ENCODE results near the gene TCP1. TPM values are rescaled to one million over a fixed set of nuclear protein-coding genes. Genes with fewer than 3 reads are reported as not detected.

TCP1 gene
- total RNA-seq, 1 donor from 2014 or later = 167 TPM

DNA sequence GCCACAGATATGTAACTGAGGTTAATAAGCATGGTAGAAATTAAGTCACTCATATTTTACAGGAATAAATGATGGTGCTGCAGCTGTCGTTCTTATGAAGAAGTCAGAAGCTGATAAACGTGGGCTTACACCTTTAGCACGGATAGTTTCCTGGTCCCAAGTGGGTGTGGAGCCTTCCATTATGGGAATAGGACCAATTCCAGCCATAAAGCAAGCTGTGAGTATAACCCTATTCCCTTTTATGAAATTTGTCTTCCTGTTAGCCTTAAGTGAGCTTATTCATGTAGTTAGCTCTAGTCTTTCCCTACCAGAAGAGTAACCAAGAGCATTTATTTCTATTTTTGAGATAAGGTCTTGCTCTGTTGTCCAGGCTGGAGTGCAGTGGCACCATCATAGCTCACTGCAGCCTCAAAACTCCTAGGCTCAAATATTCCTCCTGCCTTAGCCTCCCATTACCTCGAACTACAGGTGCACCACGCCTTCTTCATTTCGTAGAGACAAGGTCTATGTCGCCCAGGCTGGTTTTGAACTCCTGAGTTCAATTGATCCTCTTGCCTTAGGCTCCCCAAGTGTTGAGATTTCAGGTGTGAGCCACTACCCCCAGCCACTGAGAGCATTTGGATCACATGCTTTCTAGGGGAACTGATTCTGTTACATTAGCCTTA is 12.0 kb downstream of the TCP1 start:
- TF ChIP-seq, protein P1, sequence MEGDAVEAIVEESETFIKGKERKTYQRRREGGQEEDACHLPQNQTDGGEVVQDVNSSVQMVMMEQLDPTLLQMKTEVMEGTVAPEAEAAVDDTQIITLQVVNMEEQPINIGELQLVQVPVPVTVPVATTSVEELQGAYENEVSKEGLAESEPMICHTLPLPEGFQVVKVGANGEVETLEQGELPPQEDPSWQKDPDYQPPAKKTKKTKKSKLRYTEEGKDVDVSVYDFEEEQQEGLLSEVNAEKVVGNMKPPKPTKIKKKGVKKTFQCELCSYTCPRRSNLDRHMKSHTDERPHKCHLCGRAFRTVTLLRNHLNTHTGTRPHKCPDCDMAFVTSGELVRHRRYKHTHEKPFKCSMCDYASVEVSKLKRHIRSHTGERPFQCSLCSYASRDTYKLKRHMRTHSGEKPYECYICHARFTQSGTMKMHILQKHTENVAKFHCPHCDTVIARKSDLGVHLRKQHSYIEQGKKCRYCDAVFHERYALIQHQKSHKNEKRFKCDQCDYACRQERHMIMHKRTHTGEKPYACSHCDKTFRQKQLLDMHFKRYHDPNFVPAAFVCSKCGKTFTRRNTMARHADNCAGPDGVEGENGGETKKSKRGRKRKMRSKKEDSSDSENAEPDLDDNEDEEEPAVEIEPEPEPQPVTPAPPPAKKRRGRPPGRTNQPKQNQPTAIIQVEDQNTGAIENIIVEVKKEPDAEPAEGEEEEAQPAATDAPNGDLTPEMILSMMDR (IDR thresholded peaks at IDR 0.05) = no peak
- H3K4me1 Mint-ChIP-seq (ENCODE audit: unreplicated experiment) = no peaks in the 10 kb centered on the region
- peaks cover 48% of the 10 kb centered on the region for H3K36me3 Mint-ChIP-seq (ENCODE audit: unreplicated experiment)
- H3K27ac Mint-ChIP-seq (ENCODE audit: unreplicated experiment) = no peak overlapping the region
- no peak overlapping the region for H3K4me3 Mint-ChIP-seq (ENCODE audit: unreplicated experiment)
- H3K27me3 Mint-ChIP-seq (ENCODE audit: unreplicated experiment) = no peaks in the 10 kb centered on the region
- no peak for DNase-seq (ENCODE audit: extremely low spot score, unreplicated experiment)
- no peaks in the 10 kb centered on the region for H3K9me3 Mint-ChIP-seq (ENCODE audit: unreplicated experiment)

DNA sequence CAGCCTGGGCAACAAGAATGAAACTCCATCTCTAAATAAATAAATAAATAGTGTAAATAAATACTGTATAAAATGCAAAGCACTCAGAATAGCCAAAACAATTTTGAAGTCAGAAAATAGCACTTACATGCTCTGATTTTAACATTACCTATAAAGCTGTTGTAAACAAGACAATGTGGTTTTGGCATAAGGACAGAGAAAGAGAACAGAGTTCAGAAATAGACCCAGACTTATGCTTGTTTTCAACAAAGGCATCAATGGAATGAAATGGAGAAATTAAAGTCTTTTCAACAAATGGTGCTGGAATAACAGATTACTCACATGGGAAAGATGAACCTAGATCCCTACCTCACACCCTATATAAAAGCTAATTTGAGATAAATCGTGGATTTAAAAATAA is 17.2 kb downstream of the TCP1 start:
- H3K4me1 Mint-ChIP-seq (ENCODE audit: unreplicated experiment) = no peaks in the 10 kb centered on the region
- H3K27ac Mint-ChIP-seq (ENCODE audit: unreplicated experiment) = no peak overlapping the region
- H3K27me3 Mint-ChIP-seq (ENCODE audit: unreplicated experiment) = no peaks in the 10 kb centered on the region
- TF ChIP-seq, protein P1 (IDR thresholded peaks at IDR 0.05) = no peak
- no peak for DNase-seq (ENCODE audit: extremely low spot score, unreplicated experiment)
- no peak overlapping the region for H3K4me3 Mint-ChIP-seq (ENCODE audit: unreplicated experiment)
- H3K36me3 Mint-ChIP-seq (ENCODE audit: unreplicated experiment) = peaks cover 33% of the 10 kb centered on the region
- no peaks in the 10 kb centered on the region for H3K9me3 Mint-ChIP-seq (ENCODE audit: unreplicated experiment)

DNA sequence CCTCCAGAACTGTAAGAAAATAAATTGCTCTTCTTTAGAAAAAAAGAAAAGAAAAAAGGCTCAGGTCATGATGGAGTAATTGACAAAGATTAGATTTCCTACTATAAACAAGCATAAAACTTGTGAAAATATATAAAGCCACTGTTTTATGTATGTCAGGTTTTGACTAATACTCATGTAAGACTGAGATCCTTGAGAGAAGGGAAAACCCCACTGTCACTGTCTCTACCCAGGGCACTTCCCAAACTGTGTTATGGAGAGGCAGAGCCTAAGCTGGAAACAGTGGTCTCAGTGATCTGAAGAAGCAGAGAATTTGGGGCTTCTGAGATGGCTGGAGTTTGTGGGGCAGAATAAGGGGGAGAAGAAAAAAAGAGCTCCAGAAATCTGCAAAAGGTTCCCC is 19.9 kb downstream of the TCP1 start:
- no peak for DNase-seq (ENCODE audit: extremely low spot score, unreplicated experiment)
- Mint-ChIP-seq H3K4me1 (ENCODE audit: unreplicated experiment) (no peaks in the 10 kb centered on the region), H3K36me3 (ENCODE audit: unreplicated experiment) (peaks cover 26% of the 10 kb centered on the region), H3K27ac (ENCODE audit: unreplicated experiment) (no peak overlapping the region), H3K4me3 (ENCODE audit: unreplicated experiment) (no peak overlapping the region), H3K9me3 (ENCODE audit: unreplicated experiment) (no peaks in the 10 kb centered on the region), H3K27me3 (ENCODE audit: unreplicated experiment) (no peaks in the 10 kb centered on the region)
- TF ChIP-seq, protein P1 (IDR thresholded peaks at IDR 0.05) = no peak

DNA sequence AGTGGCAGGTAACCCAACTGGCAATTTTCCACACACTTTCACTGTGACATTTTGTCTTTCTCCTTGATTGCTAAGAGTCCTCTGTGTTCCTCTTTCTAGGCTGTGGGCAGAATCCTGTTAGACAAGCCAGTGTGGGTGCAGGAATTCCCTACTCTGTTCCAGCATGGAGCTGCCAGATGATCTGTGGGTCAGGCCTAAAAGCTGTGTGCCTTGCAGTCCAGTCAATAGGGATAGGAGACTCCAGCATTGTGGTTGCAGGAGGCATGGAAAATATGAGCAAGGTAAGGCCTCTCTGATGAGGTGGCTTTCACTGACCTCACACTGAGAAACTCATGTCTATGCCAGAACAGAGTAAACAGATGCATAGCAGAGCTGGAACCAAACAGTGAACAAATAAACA is 22.5 kb downstream of the TCP1 start:
- Mint-ChIP-seq H3K27me3 (ENCODE audit: unreplicated experiment) (no peaks in the 10 kb centered on the region), H3K27ac (ENCODE audit: unreplicated experiment) (no peak overlapping the region), H3K36me3 (ENCODE audit: unreplicated experiment) (peaks cover 26% of the 10 kb centered on the region), H3K4me1 (ENCODE audit: unreplicated experiment) (peaks cover 7% of the 10 kb centered on the region), H3K9me3 (ENCODE audit: unreplicated experiment) (no peaks in the 10 kb centered on the region), H3K4me3 (ENCODE audit: unreplicated experiment) (no peak overlapping the region)
- DNase-seq (ENCODE audit: extremely low spot score, unreplicated experiment) = no peak
- TF ChIP-seq, protein P1 (IDR thresholded peaks at IDR 0.05) = no peak

DNA sequence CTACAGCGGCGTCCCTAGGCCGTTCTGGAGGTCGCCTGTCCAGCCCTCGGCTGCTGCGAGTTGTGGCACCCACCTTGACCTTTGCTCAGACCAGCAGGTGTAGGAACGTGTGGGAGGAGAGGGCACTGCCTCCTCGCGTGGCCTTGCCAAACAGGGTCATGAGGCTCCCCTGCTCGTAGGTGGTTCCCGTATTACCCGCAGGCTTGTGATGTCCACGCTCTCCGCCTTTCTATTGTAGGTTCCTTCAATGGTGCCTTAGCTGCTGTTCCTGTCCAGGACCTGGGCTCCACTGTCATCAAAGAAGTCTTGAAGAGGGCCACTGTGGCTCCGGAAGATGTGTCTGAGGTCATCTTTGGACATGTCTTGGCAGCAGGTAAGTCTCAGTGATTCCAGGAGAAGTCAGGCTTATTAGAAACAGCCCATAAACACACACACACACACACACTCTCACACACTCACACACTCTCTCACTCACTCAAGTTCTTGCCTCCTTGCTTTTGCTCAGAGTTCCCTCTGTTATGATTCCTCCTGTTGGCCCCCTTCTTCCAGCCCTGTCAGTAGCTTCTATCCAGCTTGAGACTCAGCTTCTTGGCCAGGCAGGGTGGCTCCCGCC is 26.6 kb downstream of the TCP1 start:
- no peak for DNase-seq (ENCODE audit: extremely low spot score, unreplicated experiment)
- TF ChIP-seq, protein P1 (IDR thresholded peaks at IDR 0.05) = no peak
- Mint-ChIP-seq H3K36me3 (ENCODE audit: unreplicated experiment) (peaks cover 13% of the 10 kb centered on the region), H3K9me3 (ENCODE audit: unreplicated experiment) (no peaks in the 10 kb centered on the region), H3K4me1 (ENCODE audit: unreplicated experiment) (peaks cover 25% of the 10 kb centered on the region), H3K27ac (ENCODE audit: unreplicated experiment) (peak overlapping the region; percentile 98), H3K27me3 (ENCODE audit: unreplicated experiment) (no peaks in the 10 kb centered on the region), H3K4me3 (ENCODE audit: unreplicated experiment) (peak overlapping the region; percentile 92)

Data from osteocyte (in vitro differentiated cells).